ENCODE data around the gene DISC1. TPM values are rescaled to one million over a fixed set of nuclear protein-coding genes. Genes with fewer than 3 reads are reported as not detected.

The DISC1 gene
- polyA plus RNA-seq, 1 of the 3 experiments (the other 2 are of a cell fraction): 1.7 TPM

- H3K36me3 ChIP-seq (replicated peaks in 1 of 2; ENCODE audit: control insufficient read depth in 1 of 2, insufficient read depth in 2 of 2, low read length in 1 of 2): no peaks in the 10 kb centered on the region
- no peaks in the 10 kb centered on the region; the same call in 1 of the 2 replicates for H3K79me2 ChIP-seq (ENCODE audit: insufficient read depth)
- no peak for DNase-seq
- WGBS (ENCODE audit: low lambda C conversion rate): 86% methylated on average over 4 of the region's 4 CpGs
- TF ChIP-seq TEAD4 (IDR thresholded peaks at IDR 0.05; ENCODE audit: borderline replicate concordance, insufficient read depth) (no peak), YY1 (IDR thresholded peaks at IDR 0.05; ENCODE audit: low read depth) (no peak), PBX3 (IDR thresholded peaks at IDR 0.05) (no peak), FOXJ3 (CRISPR knock-in tag; IDR thresholded peaks at IDR 0.05) (no peak), CHD2 (IDR thresholded peaks at IDR 0.05; ENCODE audit: low read length, partially characterized antibody) (no peak), FOSL2 (IDR thresholded peaks at IDR 0.05; ENCODE audit: borderline replicate concordance, low read depth) (no peak)
- H3K4me2 ChIP-seq: no peak overlapping the region
- H3K27me3 ChIP-seq (ENCODE audit: insufficient read depth): no peaks in the 10 kb centered on the region
- H4K20me1 ChIP-seq (ENCODE audit: insufficient read depth): no peaks in the 10 kb centered on the region
- peaks cover 8 to 9% of the 10 kb centered on the region in 2 experiments for H3K4me1 ChIP-seq (ENCODE audit: control insufficient read depth in 1 of 2, insufficient read depth in 2 of 2, low read depth in 1 of 2, low read length in 1 of 2)
- ChIA-PET POLR2A (no interaction called here), CTCF (interaction anchor here (0.9 to 2.3 kb wide), 10 partner anchors 8 to 291 kb away, joined by 3 to 8 read pairs (median 3); partner anchors contain the start of gene DISC1)
- H3K9ac ChIP-seq: no peak overlapping the region
- peaks cover 9% of the 10 kb centered on the region for H3F3A ChIP-seq (replicated peaks; ENCODE audit: insufficient read depth)
- H2AFZ ChIP-seq (ENCODE audit: low read depth): no peak overlapping the region
- no peaks in the 10 kb centered on the region for H3K9me3 ChIP-seq
- no peaks in the 10 kb centered on the region for H3K9me2 ChIP-seq
- H3K4me3 ChIP-seq (ENCODE audit: low read depth in 2 of 2, low read length in 1 of 2): no peak overlapping the region
- H3K27ac ChIP-seq (ENCODE audit: low read depth in 2 of 2, low read length in 1 of 2): no peak overlapping the region
Observed at GRCh38 chr1:231606712-231607111, 19.9 kb upstream of the DISC1 start.

- Histone ChIP-seq H3K9me2 (no peaks in the 10 kb centered on the region), H3K79me2 (ENCODE audit: insufficient read depth) (no peaks in the 10 kb centered on the region; the same call in 1 of the 2 replicates), H3F3A (replicated peaks; ENCODE audit: insufficient read depth) (no peaks in the 10 kb centered on the region), H3K9me3 (no peaks in the 10 kb centered on the region), H3K9ac (no peak overlapping the region), H3K27ac (ENCODE audit: low read depth in 2 of 2, low read length in 1 of 2) (no peak overlapping the region), H3K36me3 (replicated peaks in 1 of 2; ENCODE audit: control insufficient read depth in 1 of 2, insufficient read depth in 2 of 2, low read length in 1 of 2) (no peaks in the 10 kb centered on the region), H4K20me1 (ENCODE audit: insufficient read depth) (no peaks in the 10 kb centered on the region), H3K4me2 (no peak overlapping the region), H3K27me3 (ENCODE audit: insufficient read depth) (no peaks in the 10 kb centered on the region), H2AFZ (ENCODE audit: low read depth) (no peak overlapping the region), H3K4me3 (ENCODE audit: low read depth in 2 of 2, low read length in 1 of 2) (no peak overlapping the region), H3K4me1 (ENCODE audit: control insufficient read depth in 1 of 2, insufficient read depth in 2 of 2, low read depth in 1 of 2, low read length in 1 of 2) (no peaks in the 10 kb centered on the region)
- ChIA-PET CTCF (interaction anchor here (1.3 kb wide), 1 partner anchor 253 kb away, joined by 3 read pairs; no protein-coding TSS in a partner anchor), POLR2A (no interaction called here)
- DNase-seq: no peak
- TF ChIP-seq SIN3A (IDR thresholded peaks at IDR 0.05; ENCODE audit: borderline replicate concordance, low read depth, low read length): no peak
- TF ChIP-seq GABPA (IDR thresholded peaks at IDR 0.05; ENCODE audit: low read depth): no peak
- no peak for TF ChIP-seq NFIC (IDR thresholded peaks at IDR 0.05; ENCODE audit: borderline replicate concordance)
- TF ChIP-seq POLR2AphosphoS5 (IDR thresholded peaks at IDR 0.05; ENCODE audit: low read depth, low read length): no peak
- no peak for TF ChIP-seq MAX (IDR thresholded peaks at IDR 0.05; ENCODE audit: low read depth)
- TF ChIP-seq ELF1 (IDR thresholded peaks at IDR 0.05): no peak
- TF ChIP-seq CTCF (IDR thresholded peaks at IDR 0.05): no peak
- TF ChIP-seq REST (IDR thresholded peaks at IDR 0.05; ENCODE audit: low read depth, low read length): no peak
- TF ChIP-seq EP300 (IDR thresholded peaks at IDR 0.05; ENCODE audit: borderline replicate concordance in 1 of 2, low read depth in 1 of 2, low read length in 1 of 2): no peak
- TF ChIP-seq FOXJ3 (CRISPR knock-in tag; IDR thresholded peaks at IDR 0.05): no peak
- no peak for TF ChIP-seq FOSL2 (IDR thresholded peaks at IDR 0.05; ENCODE audit: borderline replicate concordance, low read depth)
- TF ChIP-seq YY1 (IDR thresholded peaks at IDR 0.05; ENCODE audit: low read depth): no peak
- no peak for TF ChIP-seq RXRA (IDR thresholded peaks at IDR 0.05; ENCODE audit: borderline replicate concordance, low read depth)
- no peak for TF ChIP-seq MEF2A (IDR thresholded peaks at IDR 0.05; ENCODE audit: borderline replicate concordance, low read depth)
- no peak for TF ChIP-seq RAD21 (IDR thresholded peaks at IDR 0.05; ENCODE audit: low read length)
- TF ChIP-seq TEAD4 (IDR thresholded peaks at IDR 0.05; ENCODE audit: borderline replicate concordance, insufficient read depth): no peak
- 66% methylated on average over 2 of the region's 2 CpGs for WGBS (ENCODE audit: low lambda C conversion rate)
Observed at GRCh38 chr1:231610388-231610787, 16.2 kb upstream of the DISC1 start.

Data from SK-N-SH (cell line).